NCI-H1417 treated with DMSO at 0.1 percent for 48 hours (cell line): ENCODE results near the gene C1orf198.

Experiments used
- DNase-seq: peaks from one replicate; lab custom pipeline; 2025; lab: John Stamatoyannopoulos, UW

C1orf198 gene

DNA sequence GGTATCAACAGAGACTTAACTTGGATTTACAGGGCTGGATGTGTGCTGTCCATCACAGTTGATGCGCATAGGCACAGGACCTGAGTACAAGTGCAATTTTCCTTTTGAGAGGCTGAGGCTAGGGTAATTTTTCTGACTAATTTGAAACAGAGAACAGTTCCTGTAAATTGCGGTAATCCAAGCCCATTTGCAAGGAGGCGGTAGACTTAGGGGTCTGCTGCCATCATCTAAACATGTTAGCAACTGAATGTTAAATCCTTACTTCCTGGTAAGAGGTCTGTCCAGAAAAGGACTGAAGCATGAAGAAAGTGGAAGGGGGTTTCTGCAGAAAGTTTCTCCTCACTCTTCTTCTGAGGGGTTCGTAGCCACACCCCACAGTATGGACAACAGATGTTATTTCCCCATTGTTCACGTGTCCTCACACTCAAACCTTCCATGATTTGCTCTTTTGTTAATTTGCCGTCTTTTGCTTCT lies 23.7 kb upstream of the C1orf198 start:
- DNase-seq, result no peak

DNA sequence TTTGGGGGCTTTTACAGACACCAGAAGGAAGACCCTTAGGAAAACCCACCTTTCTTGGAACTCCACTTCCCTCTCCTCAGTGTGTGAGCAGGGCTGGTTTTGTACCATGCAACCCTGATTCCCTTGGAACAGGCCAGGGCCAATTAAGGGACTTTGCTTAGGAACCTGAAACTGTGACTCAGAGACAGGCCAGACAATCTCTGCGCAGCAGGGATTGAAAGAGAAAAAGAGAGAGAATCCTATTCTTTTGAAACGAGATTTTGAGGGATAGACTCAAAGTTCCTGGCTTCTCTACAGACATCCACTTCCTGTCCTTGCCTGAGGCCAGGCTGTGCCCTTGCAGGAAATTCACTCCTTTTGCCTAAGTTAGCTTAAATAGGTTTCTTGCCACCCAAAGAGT lies 23.1 kb upstream of the C1orf198 start:
- DNase-seq, result no peak

DNA sequence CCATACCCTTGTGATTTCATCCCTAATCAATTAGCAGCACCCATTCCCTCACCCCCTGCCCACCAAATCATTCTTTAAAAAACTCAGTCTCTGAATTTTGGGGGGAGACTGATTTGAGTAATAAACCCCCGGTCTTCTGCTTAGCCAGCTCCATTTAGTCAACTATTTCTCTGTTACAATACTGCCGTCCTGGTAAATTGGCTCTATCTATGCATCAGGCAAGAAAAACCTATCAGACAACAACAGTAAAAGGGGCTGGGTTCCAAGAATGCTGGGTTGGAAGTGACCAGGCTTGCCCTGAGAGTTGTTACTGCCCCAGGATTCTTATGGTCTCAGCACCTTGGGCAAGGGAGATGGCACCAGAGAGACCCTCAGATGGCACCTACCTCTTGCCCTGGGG lies 16.3 kb upstream of the C1orf198 start:
- no peak for DNase-seq

GRCh38 chr1:230883967-230884366 lies 15.6 kb upstream of the C1orf198 start:
- no peak for DNase-seq

GRCh38 chr1:230879778-230880177 lies 11.5 kb upstream of the C1orf198 start:
- no peak for DNase-seq

GRCh38 chr1:230878591-230878990 lies 10.3 kb upstream of the C1orf198 start:
- DNase-seq, result no peak

DNA sequence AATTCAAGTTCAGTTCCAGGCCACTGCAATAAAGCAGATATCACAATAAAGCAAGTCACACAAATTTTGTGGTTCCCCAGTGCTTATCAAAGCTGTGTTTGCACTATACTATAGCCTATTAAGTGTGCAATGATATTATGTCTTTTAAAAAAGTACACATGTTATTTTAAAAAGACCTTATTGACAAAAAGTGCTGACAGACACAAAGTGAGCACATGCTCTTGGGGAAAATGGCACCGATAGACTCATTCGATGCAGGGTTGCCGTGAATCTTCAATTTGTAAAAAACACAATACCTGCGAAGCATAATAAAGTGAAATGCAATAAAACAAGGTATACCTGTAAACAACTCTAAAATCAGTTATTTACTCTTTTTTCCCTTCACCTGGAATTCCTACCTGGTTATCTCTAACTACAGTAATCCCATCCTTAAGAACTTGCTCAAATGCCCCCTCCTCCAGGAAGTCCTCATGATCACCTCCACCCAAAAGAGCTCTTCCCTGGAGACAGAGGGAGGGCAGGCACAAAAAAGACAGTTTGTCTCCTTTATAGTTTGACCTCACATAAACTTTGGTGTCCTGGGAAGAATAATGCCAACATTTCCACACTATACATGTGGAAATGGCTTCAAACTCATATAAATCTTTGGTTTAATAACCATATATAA lies 9.7 kb upstream of the C1orf198 start:
- no peak for DNase-seq

GRCh38 chr1:230877146-230877923 lies 9.0 kb upstream of the C1orf198 start:
- DNase-seq, result no peak

GRCh38 chr1:230876660-230877059 lies 8.3 kb upstream of the C1orf198 start:
- DNase-seq, result no peak

- no peak for DNase-seq
Measured at GRCh38 chr1:230875370-230875769, 7.0 kb upstream of the C1orf198 start.

DNA sequence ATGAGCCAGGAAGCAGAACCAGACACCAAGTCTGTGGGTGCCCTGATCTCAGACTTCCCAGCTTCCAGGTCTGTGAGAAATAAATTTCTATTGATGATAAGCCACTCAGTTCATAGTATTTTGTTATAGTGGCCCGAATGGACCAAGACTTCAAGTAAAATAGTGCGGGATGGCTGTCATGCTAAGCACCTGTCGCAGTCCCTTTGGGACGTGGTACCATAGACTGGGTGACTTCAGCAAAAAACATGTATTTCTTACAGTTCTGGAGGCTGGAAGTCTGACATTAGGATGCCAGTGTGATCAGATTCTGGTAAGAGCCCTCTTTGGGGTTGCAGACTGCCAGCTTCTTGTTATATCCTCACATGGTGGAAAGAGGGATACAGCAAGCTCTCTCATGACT lies 2.6 kb upstream of the C1orf198 start:
- DNase-seq, result no peak

- DNase-seq, result no peak
Measured at GRCh38 chr1:230869500-230869899, 1.2 kb upstream of the C1orf198 start.

DNA sequence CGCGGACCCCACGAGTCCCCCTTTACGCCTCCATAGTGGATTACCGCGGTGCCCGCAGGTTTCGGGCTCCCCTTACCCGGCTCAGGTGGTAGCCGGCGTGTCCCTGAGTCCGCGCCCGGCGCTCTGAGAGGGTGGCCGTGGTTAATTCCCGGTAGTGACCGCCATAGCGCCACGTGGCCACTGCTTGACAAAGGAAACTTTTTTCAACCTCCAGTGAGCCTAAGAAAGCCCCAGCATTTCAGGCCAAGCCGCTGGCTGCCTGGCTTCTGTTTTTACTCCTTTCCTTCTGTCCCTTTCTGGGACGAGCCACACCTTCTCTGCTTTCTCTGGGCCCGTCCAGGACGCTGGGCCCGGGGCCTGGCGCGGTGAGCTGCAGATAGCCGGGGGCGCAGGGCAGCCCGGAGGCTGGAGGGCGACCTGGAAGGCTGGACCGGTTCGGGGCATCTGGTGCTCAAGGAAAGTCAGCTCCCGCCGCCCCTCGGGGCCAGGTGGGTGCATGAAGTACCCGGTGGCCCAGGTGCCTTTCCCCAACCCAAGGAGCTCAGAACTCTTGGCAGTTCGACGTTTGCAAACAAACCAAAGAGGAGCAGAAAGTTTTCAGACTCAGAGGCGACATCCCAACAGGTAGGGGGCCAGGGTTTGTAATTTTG lies 540 bp upstream of the C1orf198 start:
- no peak for DNase-seq

- DNase-seq, result no peak
Measured at GRCh38 chr1:230867101-230867902, 1.0 kb downstream of the C1orf198 start.

GRCh38 chr1:230866171-230867070 lies 1.9 kb downstream of the C1orf198 start:
- DNase-seq, result no peak

- DNase-seq, result no peak
Measured at GRCh38 chr1:230865062-230865817, 3.1 kb downstream of the C1orf198 start.

DNA sequence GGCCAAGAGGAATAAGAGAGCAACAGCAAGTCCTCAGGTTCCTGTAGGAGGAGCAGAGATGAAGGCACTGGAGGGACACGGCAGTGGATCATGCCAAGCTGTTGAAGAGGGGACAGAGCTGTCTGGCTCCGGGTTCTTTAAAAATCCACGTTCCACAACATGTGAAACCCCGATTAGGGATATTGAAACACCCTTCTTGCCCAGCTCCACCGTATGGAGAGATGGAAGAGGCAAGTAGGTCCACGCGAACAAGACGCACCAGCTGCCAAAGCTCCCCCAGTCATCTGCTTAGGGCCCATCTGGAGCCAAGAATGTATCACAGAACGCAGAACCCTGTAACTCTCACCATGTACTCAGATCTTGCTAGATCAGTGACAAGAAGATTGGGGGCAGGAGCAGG lies 3.9 kb downstream of the C1orf198 start:
- DNase-seq, result no peak

- DNase-seq, result no peak
Measured at GRCh38 chr1:230863449-230863848, 4.9 kb downstream of the C1orf198 start.

DNA sequence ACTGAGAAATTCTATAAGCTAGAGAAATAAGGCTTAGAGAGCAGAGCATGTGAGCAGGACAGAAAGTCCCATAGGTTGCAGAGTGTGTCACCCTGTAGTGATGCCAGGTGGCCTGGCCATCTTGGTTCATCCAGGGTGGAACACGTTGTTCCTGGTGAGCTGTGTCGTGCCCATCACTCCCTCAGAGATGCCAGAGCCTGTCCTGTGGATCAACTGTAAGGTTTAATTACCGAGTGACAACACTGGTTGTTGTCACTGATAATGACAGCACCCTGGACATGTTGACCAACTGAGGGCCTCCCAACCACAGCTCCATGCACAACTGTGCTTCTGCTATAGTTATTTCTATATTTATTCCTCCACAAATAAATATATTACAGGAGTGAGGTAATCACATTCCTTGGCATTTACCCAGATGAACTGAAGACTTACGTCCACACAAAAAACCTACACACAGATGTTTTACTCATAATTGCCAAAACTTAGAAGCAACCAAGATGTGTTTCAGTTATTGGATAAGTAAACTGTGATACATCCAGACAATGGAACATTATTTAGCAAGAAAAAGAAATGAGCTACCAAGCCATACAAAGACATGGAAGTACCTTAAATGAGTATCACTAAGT lies 6.2 kb downstream of the C1orf198 start:
- no peak for DNase-seq

GRCh38 chr1:230861489-230861888 lies 6.8 kb downstream of the C1orf198 start:
- no peak for DNase-seq
